GM12878 (cell line): Measurements from ENCODE around the gene MIPOL1. TPM values are rescaled to one million over a fixed set of nuclear protein-coding genes. Genes with fewer than 3 reads are reported as not detected.

ENCODE experiments used
- ATAC-seq: fragments of 200-7000 bp; cut with Tn5 transposase; 3 replicates; pipeline ENCODE4 v1.9.1; 2020; ENCODE audit warnings: mild to moderate bottlenecking, moderate library complexity
- BruUV-seq: library from RNA; stranded (reverse); fragments of 400-500 nt; replicated peaks from 2 replicates; lab custom pipeline; 2021; lab: Mats Ljungman, UMichigan
- CTCF ChIA-PET: fragments of 300-600 bp; sonication (Branson Sonifier 250); formaldehyde crosslinking; extraction: SDS; loops from one replicate; lab custom pipeline; 2021; ENCODE audit warnings: inconsistent platforms; lab: Yijun Ruan, JAX
- POLR2A ChIA-PET: fragments of 350-600 bp; formaldehyde crosslinking; extraction: SDS; loops from one replicate; lab custom pipeline; 2021; ENCODE audit warnings: inconsistent platforms; lab: Charles Lee
- RAD21 ChIA-PET: fragments of 300-600 bp; sonication (Branson Sonifier 250); formaldehyde crosslinking; loops from one replicate; lab custom pipeline; 2023; ENCODE audit warnings: antibody characterized with exemption; ENCODE audit not compliant: unreplicated experiment; lab: Charles Lee
- SMC1A ChIA-PET: fragments of 300-600 bp; sonication (Branson Sonifier 250); formaldehyde crosslinking; loops from one replicate; lab custom pipeline; 2023; ENCODE audit not compliant: unreplicated experiment, uncharacterized antibody; lab: Charles Lee
- DNase-seq: peaks from one replicate; pipeline ENCODE4 v3.0.0-alpha.2; 2011; ENCODE audit warnings: low read depth, low spot score
- FAIRE-seq: peaks from 3 replicates; lab custom pipeline; 2011; peaks lifted over from hg19 to GRCh38; lab: Jason Lieb, UNC
- H2AFZ ChIP-seq: 2 replicates; pipeline ENCODE4 v1.6.0; 2011; ENCODE audit warnings: low read depth, low read length, control low read depth; ENCODE audit not compliant: control insufficient read depth
- H3K27ac ChIP-seq: 2 replicates; pipeline ENCODE4 v1.5.1; 2011; ENCODE audit warnings: control low read depth; ENCODE audit not compliant: control insufficient read depth, insufficient read depth
- H3K27me3 ChIP-seq, 2 experiments: replicated peaks in 1 of 2; 2 replicates each; pipeline versions ENCODE4 v1.6.0 to v1.6.1; 2011; ENCODE audit warnings: low read length in 1 of 2; ENCODE audit not compliant: control insufficient read depth in 2 of 2, insufficient read depth in 2 of 2
- H3K36me3 ChIP-seq, 2 experiments: 2 replicates each; pipeline ENCODE4 v1.5.1; 2011; ENCODE audit warnings: low read length in 1 of 2; ENCODE audit not compliant: control insufficient read depth in 2 of 2, insufficient read depth in 2 of 2
- H3K4me1 ChIP-seq: 2 replicates; pipeline ENCODE4 v1.6.1; 2011; ENCODE audit warnings: mild to moderate bottlenecking, low read length, moderate library complexity, mixed read lengths; ENCODE audit not compliant: control insufficient read depth, insufficient read depth
- H3K4me2 ChIP-seq: 2 replicates; pipeline ENCODE4 v1.6.0; 2011; ENCODE audit warnings: control low read depth; ENCODE audit not compliant: control insufficient read depth, insufficient read depth
- H3K4me3 ChIP-seq: fragments of 200-600 bp; sonication (generic); 2 replicates; pipeline ENCODE4 v1.5.1; 2016
- H3K79me2 ChIP-seq: 2 replicates; pipeline ENCODE4 v1.6.0; 2011; ENCODE audit warnings: low read length; ENCODE audit not compliant: control insufficient read depth, insufficient read depth
- H3K9ac ChIP-seq: 2 replicates; pipeline ENCODE4 v1.8.0; 2011; ENCODE audit warnings: low read length, control low read depth, mixed read lengths; ENCODE audit not compliant: control insufficient read depth, insufficient read depth
- H3K9me3 ChIP-seq: replicated peaks from 3 replicates; pipeline ENCODE4 v1.5.1; 2011; ENCODE audit warnings: mild to moderate bottlenecking, low read length; ENCODE audit not compliant: control insufficient read depth, insufficient read depth
- H4K20me1 ChIP-seq: 2 replicates; pipeline ENCODE4 v1.6.0; 2011; ENCODE audit not compliant: control insufficient read depth, insufficient read depth
- ETV6 ChIP-seq, 2 experiments: fragments of 450-650 bp in 1 of 2; IDR thresholded peaks in 1 of 2; conservative IDR thresholded peaks in 1 of 2; 2 replicates each; pipeline ENCODE4 v1.6.1; 2014; ENCODE audit warnings: antibody characterized with exemption in 1 of 2, borderline replicate concordance in 1 of 2, low read depth in 1 of 2, mild to moderate bottlenecking in 1 of 2, moderate library complexity in 1 of 2
- FOXM1 ChIP-seq: IDR thresholded peaks from 2 replicates; pipeline ENCODE4 v1.6.1; 2012; ENCODE audit warnings: low read depth, mild to moderate bottlenecking, inconsistent platforms, low read length, moderate library complexity
- PAX5 ChIP-seq: IDR thresholded peaks from 2 replicates; pipeline ENCODE4 v1.6.1; 2011; ENCODE audit warnings: low read depth, low read length, borderline replicate concordance
- PBX3 ChIP-seq: IDR thresholded peaks from 2 replicates; pipeline ENCODE4 v1.6.1; 2011; ENCODE audit warnings: mild to moderate bottlenecking, low read depth, low read length, moderate library complexity; ENCODE audit not compliant: insufficient replicate concordance
- POU2F2 ChIP-seq: IDR thresholded peaks from 3 replicates; pipeline ENCODE4 v1.6.1; 2011; ENCODE audit warnings: low read depth, mild to moderate bottlenecking, low read length, borderline replicate concordance
- PRDM15 ChIP-seq: fragments of 450-650 bp; formaldehyde crosslinking; IDR thresholded peaks from 2 replicates; pipeline ENCODE4 v1.4.0; 2020; ENCODE audit warnings: mild to moderate bottlenecking, moderate library complexity
- RAD51 ChIP-seq: fragments of 450-650 bp; IDR thresholded peaks from 2 replicates; pipeline ENCODE4 v1.6.1; 2016; ENCODE audit warnings: moderate library complexity, mild to moderate bottlenecking, inconsistent platforms
- RBBP5 ChIP-seq: fragments of 200-600 bp; sonication (generic); conservative IDR thresholded peaks from 2 replicates; pipeline ENCODE4 v1.6.1; 2016
- SP1 ChIP-seq: IDR thresholded peaks from one replicate; pipeline ENCODE4 v1.6.1; 2011; ENCODE audit warnings: low read depth, low read length
- WGBS: methylation state at CpG from one replicate; pipeline ENCODE4 v1.1.6; 2016; ENCODE audit warnings: low lambda C conversion rate; ENCODE audit not compliant: insufficient replicate concordance, insufficient coverage; ENCODE audit errors: missing lambda C conversion rate; 5-methylcytosine and 5-hydroxymethylcytosine counted together
- in situ Hi-C: fragments of 300-500 bp; cut with MboI; formaldehyde crosslinking; loops from 9 replicates; pipeline ENCODE4 v1.14.3; 2018; ENCODE audit warnings: mixed read lengths
- intact Hi-C: fragments of 100-400 bp; cut with micrococcal nuclease; formaldehyde crosslinking; loops from one replicate; pipeline ENCODE4 v1.14.2; 2022; ENCODE audit not compliant: unreplicated experiment
- polyA plus RNA-seq, 11 experiments: library from polyadenylated mRNA; depleted of rRNA in 4 of 11; unstranded in 6 of 11; stranded (reverse) in 5 of 11; fragments of >200 nt; fragmentation: Nextera tagmentation in 4 of 11; fragmentation: Illumina TruSeq in 1 of 11; extraction: Ambion mirVana in 4 of 11; extraction: Trizol in 1 of 11; gene quantifications; 1 replicate in 1 of 11; 2 replicates in 10 of 11; pipeline versions ENCODE4 v1.2.1 to v1.2.3, GENCODE V29; 2011 to 2016; ENCODE audit warnings: inconsistent platforms in 2 of 11, missing spikeins in 2 of 11, low read depth in 1 of 11
- total RNA-seq, 4 experiments: library from RNA; depleted of rRNA in 3 of 4; stranded (reverse); fragments of >200 nt in 3 of 4; fragmentation: Illumina TruSeq in 1 of 4; extraction: Trizol in 1 of 4; gene quantifications; 2 replicates each; pipeline versions ENCODE4 v1.2.1 to v1.2.3, GENCODE V29; 2013 to 2021
- TF ChIP-seq, protein P1 (sequence below): fragments of 150-350 bp; IDR thresholded peaks from 2 replicates; pipeline ENCODE4 v1.6.1; 2016; ENCODE audit warnings: low read depth, low read length

The MIPOL1 gene
- total and polyA plus RNA-seq, 10 of the 15 experiments (the other 5 are each of a cell fraction or from before 2014, with no cell fraction given), result 0.06 TPM; not detected in 9

- no peak overlapping the region for H3K9ac ChIP-seq
- H3K27me3 ChIP-seq, result no peaks in the 10 kb centered on the region
- no peak for TF ChIP-seq FOXM1
- TF ChIP-seq POU2F2, result no peak
- no peak for TF ChIP-seq SP1
- TF ChIP-seq RAD51, result no peak
- no peak for TF ChIP-seq RBBP5
- TF ChIP-seq PAX5, result no peak
- TF ChIP-seq PBX3, result no peak
- no TSS peak for BruUV-seq
- no peak overlapping the region for H3K4me3 ChIP-seq
- no peak overlapping the region for H3K4me2 ChIP-seq
- in situ Hi-C loops (no loop called here), intact Hi-C loops (no loop called here)
- H3K4me1 ChIP-seq, result no peaks in the 10 kb centered on the region
- RAD21 ChIA-PET, result no interaction called here
- H3K9me3 ChIP-seq, result no peaks in the 10 kb centered on the region
- H2AFZ ChIP-seq, result no peak overlapping the region
- no peak for FAIRE-seq
- WGBS, result 0% methylated on average over 2 of the region's 2 CpGs
- H3K27ac ChIP-seq, result no peak overlapping the region
- no peak for ATAC-seq
- SMC1A ChIA-PET, result no interaction called here
- no peaks in the 10 kb centered on the region for H4K20me1 ChIP-seq
- POLR2A ChIA-PET, result no interaction called here
- no peaks in the 10 kb centered on the region for H3K79me2 ChIP-seq
- no peak for DNase-seq
- CTCF ChIA-PET, result no interaction called here
- no peaks in the 10 kb centered on the region for H3K36me3 ChIP-seq
Observed at GRCh38 chr14:37526994-37527393, 329.3 kb downstream of the MIPOL1 start.

- SMC1A ChIA-PET, result no interaction called here
- 11% methylated on average over 1 of the region's 1 CpG for WGBS
- H3K79me2 ChIP-seq, result no peaks in the 10 kb centered on the region
- no peak overlapping the region for H3K4me3 ChIP-seq
- H3K9me3 ChIP-seq, result no peaks in the 10 kb centered on the region
- no peaks in the 10 kb centered on the region for H3K27me3 ChIP-seq
- no peak overlapping the region for H3K4me2 ChIP-seq
- POLR2A ChIA-PET, result no interaction called here
- RAD21 ChIA-PET, result no interaction called here
- in situ Hi-C loops (no loop called here), intact Hi-C loops (no loop called here)
- H3K36me3 ChIP-seq, result no peaks in the 10 kb centered on the region
- no peak overlapping the region for H3K9ac ChIP-seq
- no peak overlapping the region for H3K27ac ChIP-seq
- FAIRE-seq, result no peak
- H2AFZ ChIP-seq, result no peak overlapping the region
- CTCF ChIA-PET, result no interaction called here
- no peak for DNase-seq
- no peak for ATAC-seq
- H3K4me1 ChIP-seq, result no peaks in the 10 kb centered on the region
- no peaks in the 10 kb centered on the region for H4K20me1 ChIP-seq
- BruUV-seq, result no TSS peak
- TF ChIP-seq PRDM15 (CRISPR knock-in tag) (no peak), ETV6 (conservative IDR thresholded peaks at IDR 0.05 in 1 of 2, IDR thresholded peaks at IDR 0.05 in 1 of 2; ENCODE audit: borderline replicate concordance in 1 of 2, low read depth in 1 of 2) (no peak)
- TF ChIP-seq, protein P1, sequence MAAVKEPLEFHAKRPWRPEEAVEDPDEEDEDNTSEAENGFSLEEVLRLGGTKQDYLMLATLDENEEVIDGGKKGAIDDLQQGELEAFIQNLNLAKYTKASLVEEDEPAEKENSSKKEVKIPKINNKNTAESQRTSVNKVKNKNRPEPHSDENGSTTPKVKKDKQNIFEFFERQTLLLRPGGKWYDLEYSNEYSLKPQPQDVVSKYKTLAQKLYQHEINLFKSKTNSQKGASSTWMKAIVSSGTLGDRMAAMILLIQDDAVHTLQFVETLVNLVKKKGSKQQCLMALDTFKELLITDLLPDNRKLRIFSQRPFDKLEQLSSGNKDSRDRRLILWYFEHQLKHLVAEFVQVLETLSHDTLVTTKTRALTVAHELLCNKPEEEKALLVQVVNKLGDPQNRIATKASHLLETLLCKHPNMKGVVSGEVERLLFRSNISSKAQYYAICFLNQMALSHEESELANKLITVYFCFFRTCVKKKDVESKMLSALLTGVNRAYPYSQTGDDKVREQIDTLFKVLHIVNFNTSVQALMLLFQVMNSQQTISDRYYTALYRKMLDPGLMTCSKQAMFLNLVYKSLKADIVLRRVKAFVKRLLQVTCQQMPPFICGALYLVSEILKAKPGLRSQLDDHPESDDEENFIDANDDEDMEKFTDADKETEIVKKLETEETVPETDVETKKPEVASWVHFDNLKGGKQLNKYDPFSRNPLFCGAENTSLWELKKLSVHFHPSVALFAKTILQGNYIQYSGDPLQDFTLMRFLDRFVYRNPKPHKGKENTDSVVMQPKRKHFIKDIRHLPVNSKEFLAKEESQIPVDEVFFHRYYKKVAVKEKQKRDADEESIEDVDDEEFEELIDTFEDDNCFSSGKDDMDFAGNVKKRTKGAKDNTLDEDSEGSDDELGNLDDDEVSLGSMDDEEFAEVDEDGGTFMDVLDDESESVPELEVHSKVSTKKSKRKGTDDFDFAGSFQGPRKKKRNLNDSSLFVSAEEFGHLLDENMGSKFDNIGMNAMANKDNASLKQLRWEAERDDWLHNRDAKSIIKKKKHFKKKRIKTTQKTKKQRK, result no peak
Observed at GRCh38 chr14:37539992-37540391, 342.3 kb downstream of the MIPOL1 start.
